H1 (cell line): ENCODE results near the gene IKZF1. TPM values are rescaled to one million over a fixed set of nuclear protein-coding genes. Genes with fewer than 3 reads are reported as not detected.

Experiments
- CTCF ChIA-PET: fragments of 300-600 bp; sonication (Branson Sonifier 250); formaldehyde crosslinking; loops from one replicate; lab custom pipeline; 2021; ENCODE audit not compliant: partially characterized antibody; lab: Charles Lee
- POLR2A ChIA-PET: fragments of 300-600 bp; sonication (Branson Sonifier 250); formaldehyde crosslinking; loops from one replicate; lab custom pipeline; 2021; ENCODE audit warnings: inconsistent platforms; ENCODE audit not compliant: partially characterized antibody; lab: Charles Lee
- DNase-seq, 2 experiments: peaks; one replicate each; pipeline versions ENCODE4 v3.0.0 to v3.0.0-alpha.2; 2010 to 2022; ENCODE audit warnings: low spot score in 2 of 2, low read depth in 1 of 2, mixed read lengths in 1 of 2
- FAIRE-seq: peaks from 2 replicates; lab custom pipeline; 2011; peaks lifted over from hg19 to GRCh38; lab: Jason Lieb, UNC
- H2AFZ ChIP-seq: 2 replicates; pipeline ENCODE4 v1.8.1; 2012; ENCODE audit warnings: low read length, inconsistent platforms
- H2AK5ac ChIP-seq: 2 replicates; pipeline ENCODE4 v1.6.1; 2013; ENCODE audit warnings: low read depth, low read length
- H2BK120ac ChIP-seq: replicated peaks from 2 replicates; pipeline ENCODE3; 2013; ENCODE audit warnings: low read depth, low read length, inconsistent platforms
- H2BK12ac ChIP-seq: 2 replicates; pipeline ENCODE4 v1.6.1; 2013; ENCODE audit warnings: low read depth, low read length
- H2BK15ac ChIP-seq: 2 replicates; pipeline ENCODE4 v1.6.1; 2013; ENCODE audit warnings: low read length
- H2BK20ac ChIP-seq: 2 replicates; pipeline ENCODE4 v1.6.1; 2013; ENCODE audit warnings: low read length
- H2BK5ac ChIP-seq: 2 replicates; pipeline ENCODE4 v1.6.1; 2013; ENCODE audit warnings: low read depth, low read length
- H3K14ac ChIP-seq: 2 replicates; pipeline ENCODE4 v1.6.1; 2013; ENCODE audit warnings: inconsistent platforms; ENCODE audit not compliant: insufficient read length
- H3K18ac ChIP-seq: 2 replicates; pipeline ENCODE4 v1.6.1; 2013; ENCODE audit warnings: low read length; ENCODE audit errors: extremely low read depth
- H3K23ac ChIP-seq: 2 replicates; pipeline ENCODE4 v1.6.1; 2013; ENCODE audit warnings: inconsistent platforms; ENCODE audit not compliant: insufficient read length
- H3K23me2 ChIP-seq: 2 replicates; pipeline ENCODE4 v1.6.1; 2013; ENCODE audit warnings: low read depth, low read length
- H3K27ac ChIP-seq: 2 replicates; pipeline ENCODE4 v1.6.1; 2011; ENCODE audit warnings: low read depth, low read length, inconsistent platforms
- H3K27me3 ChIP-seq, 4 experiments: replicated peaks in 1 of 4; 1 replicate in 1 of 4; 2 replicates in 3 of 4; pipeline versions ENCODE4 v1.6.1 to v1.8.1; 2011 to 2013; ENCODE audit warnings: low read length in 3 of 4, mild to moderate bottlenecking in 3 of 4, inconsistent platforms in 2 of 4, mixed read lengths in 2 of 4, moderate library complexity in 1 of 4; ENCODE audit not compliant: control insufficient read depth in 3 of 4, insufficient read depth in 3 of 4; ENCODE audit errors: extremely low read depth in 1 of 4
- H3K36me3 ChIP-seq, 4 experiments: 2 replicates each; pipeline versions ENCODE4 v1.6.1 to v1.8.1; 2011 to 2013; ENCODE audit warnings: mild to moderate bottlenecking in 4 of 4, low read length in 3 of 4, moderate library complexity in 2 of 4, control low read depth in 1 of 4, inconsistent platforms in 1 of 4; ENCODE audit not compliant: insufficient read depth in 4 of 4, control insufficient read depth in 2 of 4
- H3K4ac ChIP-seq: replicated peaks from 2 replicates; pipeline ENCODE3; 2013; ENCODE audit warnings: low read length, low read depth, mixed read lengths, inconsistent platforms; ENCODE audit not compliant: insufficient read length
- H3K4me1 ChIP-seq, 4 experiments: replicated peaks in 1 of 4; 1 replicate in 1 of 4; 2 replicates in 3 of 4; pipeline versions ENCODE4 v1.6.1 to v1.8.1; 2011 to 2013; ENCODE audit warnings: low read length in 3 of 4, inconsistent platforms in 2 of 4, mixed read lengths in 1 of 4; ENCODE audit not compliant: insufficient read depth in 4 of 4, control insufficient read depth in 3 of 4
- H3K4me2 ChIP-seq, 2 experiments: 2 replicates each; pipeline versions ENCODE4 v1.6.1 to v1.8.1; 2011 to 2013; ENCODE audit warnings: low read depth in 2 of 2, low read length in 2 of 2, control low read depth in 1 of 2, inconsistent platforms in 1 of 2, mild to moderate bottlenecking in 1 of 2; ENCODE audit not compliant: insufficient read depth in 1 of 2
- H3K4me3 ChIP-seq, 4 experiments: fragments of 200-600, 300-600 bp in 1 of 4; sonication (generic), shearing (Covaris generic), sonication (Bioruptor Twin) in 1 of 4; 2 replicates each; pipeline versions ENCODE4 v1.5.1 to v1.8.1; 2011 to 2016; ENCODE audit warnings: low read length in 4 of 4, low read depth in 3 of 4, control low read depth in 2 of 4, inconsistent platforms in 2 of 4, mild to moderate bottlenecking in 2 of 4, mixed read lengths in 1 of 4, moderate library complexity in 1 of 4; ENCODE audit not compliant: insufficient read depth in 2 of 4; ENCODE audit errors: extremely low read depth in 1 of 4
- H3K56ac ChIP-seq: replicated peaks from 2 replicates; pipeline ENCODE3; 2013; ENCODE audit warnings: low read depth, mild to moderate bottlenecking, mixed read lengths, low read length, inconsistent platforms; ENCODE audit not compliant: insufficient read length
- H3K79me1 ChIP-seq: 2 replicates; pipeline ENCODE4 v1.6.1; 2013; ENCODE audit warnings: low read depth, low read length, control low read depth
- H3K79me2 ChIP-seq, 2 experiments: 2 replicates each; pipeline versions ENCODE4 v1.6.1 to v1.8.1; 2012 to 2013; ENCODE audit warnings: low read length in 2 of 2, mild to moderate bottlenecking in 2 of 2, inconsistent platforms in 1 of 2; ENCODE audit not compliant: insufficient read depth in 2 of 2, control insufficient read depth in 1 of 2
- H3K9ac ChIP-seq, 4 experiments: replicated peaks in 1 of 4; 1 replicate in 1 of 4; 2 replicates in 3 of 4; pipeline versions ENCODE4 v1.6.1 to v1.8.1; 2011 to 2013; ENCODE audit warnings: low read depth in 3 of 4, low read length in 3 of 4, control low read depth in 2 of 4, mild to moderate bottlenecking in 2 of 4, moderate library complexity in 2 of 4, inconsistent platforms in 1 of 4; ENCODE audit errors: extremely low read depth in 1 of 4
- H3K9me3 ChIP-seq, 2 experiments: 2 replicates each; pipeline versions ENCODE4 v1.6.1 to v1.8.1; 2012 to 2013; ENCODE audit warnings: mild to moderate bottlenecking in 2 of 2, moderate library complexity in 2 of 2, control low read depth in 1 of 2, inconsistent platforms in 1 of 2, low read depth in 1 of 2, low read length in 1 of 2, mixed read lengths in 1 of 2; ENCODE audit not compliant: insufficient read depth in 2 of 2
- H4K20me1 ChIP-seq, 2 experiments: replicated peaks in 1 of 2; 2 replicates each; pipeline versions ENCODE3 to v1.8.1; 2011 to 2013; ENCODE audit warnings: inconsistent platforms in 2 of 2, low read length in 2 of 2, mild to moderate bottlenecking in 1 of 2; ENCODE audit not compliant: insufficient read depth in 2 of 2, control insufficient read depth in 1 of 2
- H4K5ac ChIP-seq: 2 replicates; pipeline ENCODE4 v1.6.1; 2013; ENCODE audit warnings: low read length, low read depth, mixed read lengths, inconsistent platforms; ENCODE audit not compliant: insufficient read length
- H4K8ac ChIP-seq: 2 replicates; pipeline ENCODE4 v1.8.0; 2013; ENCODE audit warnings: mild to moderate bottlenecking, moderate library complexity, low read length, inconsistent platforms; ENCODE audit not compliant: insufficient read depth; ENCODE audit errors: extremely low read depth
- H4K91ac ChIP-seq: replicated peaks from 2 replicates; pipeline ENCODE3; 2013; ENCODE audit warnings: low read length, mixed read lengths, inconsistent platforms; ENCODE audit not compliant: insufficient read length
- POLR2A ChIP-seq, 2 experiments: IDR thresholded peaks; 1 replicate in 1 of 2; 2 replicates in 1 of 2; pipeline ENCODE4 v1.6.1; 2011; ENCODE audit warnings: low read depth in 2 of 2, low read length in 2 of 2, mild to moderate bottlenecking in 2 of 2; ENCODE audit errors: control extremely low read depth in 1 of 2
- RFX5 ChIP-seq: IDR thresholded peaks from 2 replicates; pipeline ENCODE4 v1.6.1; 2011; ENCODE audit warnings: low read depth, low read length, improper control_type of control experiment, borderline replicate concordance
- SAP30 ChIP-seq: fragments of 300-600 bp; sonication (generic); IDR thresholded peaks from 2 replicates; pipeline ENCODE4 v1.7.1; 2012; ENCODE audit warnings: low read length, moderate library complexity, mild to moderate bottlenecking, inconsistent platforms; ENCODE audit not compliant: insufficient read depth, insufficient replicate concordance
- SIN3A ChIP-seq, 2 experiments: IDR thresholded peaks in 1 of 2; conservative IDR thresholded peaks in 1 of 2; 2 replicates each; pipeline ENCODE4 v1.6.1; 2011 to 2012; ENCODE audit warnings: low read length in 2 of 2, improper control_type of control experiment in 1 of 2, low read depth in 1 of 2, mild to moderate bottlenecking in 1 of 2
- WGBS, 2 experiments: shearing (Covaris generic) in 1 of 2; methylation state at CpG; one replicate each; pipeline versions ENCODE4 v1.1.6 to v1.1.7; 2013 to 2015; ENCODE audit warnings: low lambda C conversion rate in 2 of 2, mixed read lengths in 2 of 2, inconsistent platforms in 1 of 2, low coverage in 1 of 2, missing lambda C conversion rate in 1 of 2; ENCODE audit not compliant: insufficient replicate concordance in 2 of 2, insufficient coverage in 1 of 2, insufficient read length in 1 of 2; ENCODE audit errors: extremely low coverage in 1 of 2, missing lambda C conversion rate in 1 of 2; 5-methylcytosine and 5-hydroxymethylcytosine counted together
- polyA plus RNA-seq, 7 experiments: library from polyadenylated mRNA; depleted of rRNA in 3 of 7; stranded (reverse) in 5 of 7; unstranded in 2 of 7; fragments of >200 nt in 5 of 7; fragments of 200-250 nt in 2 of 7; gene quantifications; 1 replicate in 5 of 7; 2 replicates in 1 of 7; 4 replicates in 1 of 7; pipeline versions ENCODE4 v1.2.1 to v1.2.3, GENCODE V29; 2011 to 2013; ENCODE audit warnings: missing spikeins in 2 of 7, mixed read lengths in 2 of 7
- total RNA-seq: library from RNA; stranded (reverse); fragmentation: NEBNext Ultra II Directional; extraction: Animal tissue kit (Norgen Biotek cat#: 25700); gene quantifications from 2 replicates; pipeline ENCODE4 v1.2.1, GENCODE V29; 2021

Gene IKZF1
- total and polyA plus RNA-seq, 2 of the 8 experiments (the other 6 are each of a cell fraction or from before 2014, with no cell fraction given) = 0.74 to 1.5 TPM

GRCh38 chr7:50309721-50310120 lies 5.2 kb downstream of the IKZF1 start:
- Histone ChIP-seq H3K18ac (no peak overlapping the region), H3K4me2 (no peak overlapping the region), H3K79me2 (no peaks in the 10 kb centered on the region), H3K9ac (no peak overlapping the region), H2BK15ac (no peak overlapping the region), H3K4me1 (peaks cover 1 to 11% (median 9%) of the 10 kb centered on the region in 4 experiments), H2BK12ac (no peak overlapping the region), H2BK120ac (no peak overlapping the region), H4K8ac (no peak overlapping the region), H2AK5ac (no peak overlapping the region), H3K9me3 (no peaks in the 10 kb centered on the region), H4K5ac (no peak overlapping the region), H3K23ac (no peak overlapping the region), H2BK20ac (no peak overlapping the region), H2AFZ (no peak overlapping the region), H2BK5ac (no peak overlapping the region), H3K79me1 (no peaks in the 10 kb centered on the region), H3K4me3 (no peak overlapping the region), H4K20me1 (no peaks in the 10 kb centered on the region), H3K27me3 (peaks cover 5 to 13% (median 12%) of the 10 kb centered on the region in 4 experiments), H3K56ac (no peak overlapping the region), H3K23me2 (no peaks in the 10 kb centered on the region; the same call in 1 of the 2 replicates), H4K91ac (no peak overlapping the region), H3K27ac (no peak overlapping the region), H3K4ac (no peak overlapping the region), H3K36me3 (no peaks in the 10 kb centered on the region), H3K14ac (no peak overlapping the region)
- CTCF ChIA-PET = interaction anchor here (0.9 to 2.1 kb wide), 4 partner anchors 10 to 104 kb away, joined by 3 to 7 read pairs (median 4); no protein-coding TSS in a partner anchor
- 64% methylated on average over 3 of the region's 3 CpGs; no CpG with 5 or more reads in 1 of the 2 experiments for WGBS, 2 experiments
- DNase-seq (no peak), FAIRE-seq (no peak)
- POLR2A ChIA-PET = interaction anchor here (1.3 kb wide), 1 partner anchor 10 kb away, joined by 3 read pairs; no protein-coding TSS in a partner anchor
- TF ChIP-seq RFX5 (no peak), SAP30 (no peak), POLR2A (IDR thresholded peaks at IDR 0.05; ENCODE audit: control extremely low read depth in 1 of 2, low read depth in 2 of 2, low read length in 2 of 2) (no peak), SIN3A (conservative IDR thresholded peaks at IDR 0.05 in 1 of 2, IDR thresholded peaks at IDR 0.05 in 1 of 2; ENCODE audit: low read depth in 1 of 2, low read length in 2 of 2) (no peak)
